HEK293 (cell line): ENCODE results near the gene VPS51.

Experiments
- ZNF223 ChIP-seq: fragments of 450-650 bp; formaldehyde crosslinking; IDR thresholded peaks from 2 replicates; pipeline ENCODE4 v1.5.1; 2016; ENCODE audit warnings: missing biosample characterization, missing genetic modification characterization
- ZNF248 ChIP-seq: fragments of 450-650 bp; formaldehyde crosslinking; IDR thresholded peaks from 2 replicates; pipeline ENCODE4 v1.5.1; 2017; ENCODE audit warnings: missing biosample characterization, missing genetic modification characterization
- TF ChIP-seq, protein P1 (sequence below): fragments of 450-650 bp; formaldehyde crosslinking; IDR thresholded peaks from 2 replicates; pipeline ENCODE4 v1.5.1; 2016; ENCODE audit warnings: missing biosample characterization, missing genetic modification characterization
- TF ChIP-seq, protein P2 (sequence below): fragments of 450-650 bp; formaldehyde crosslinking; optimal IDR thresholded peaks from 2 replicates; pipeline ENCODE3; 2016; ENCODE audit warnings: missing biosample characterization, mild to moderate bottlenecking, missing genetic modification characterization

DNA sequence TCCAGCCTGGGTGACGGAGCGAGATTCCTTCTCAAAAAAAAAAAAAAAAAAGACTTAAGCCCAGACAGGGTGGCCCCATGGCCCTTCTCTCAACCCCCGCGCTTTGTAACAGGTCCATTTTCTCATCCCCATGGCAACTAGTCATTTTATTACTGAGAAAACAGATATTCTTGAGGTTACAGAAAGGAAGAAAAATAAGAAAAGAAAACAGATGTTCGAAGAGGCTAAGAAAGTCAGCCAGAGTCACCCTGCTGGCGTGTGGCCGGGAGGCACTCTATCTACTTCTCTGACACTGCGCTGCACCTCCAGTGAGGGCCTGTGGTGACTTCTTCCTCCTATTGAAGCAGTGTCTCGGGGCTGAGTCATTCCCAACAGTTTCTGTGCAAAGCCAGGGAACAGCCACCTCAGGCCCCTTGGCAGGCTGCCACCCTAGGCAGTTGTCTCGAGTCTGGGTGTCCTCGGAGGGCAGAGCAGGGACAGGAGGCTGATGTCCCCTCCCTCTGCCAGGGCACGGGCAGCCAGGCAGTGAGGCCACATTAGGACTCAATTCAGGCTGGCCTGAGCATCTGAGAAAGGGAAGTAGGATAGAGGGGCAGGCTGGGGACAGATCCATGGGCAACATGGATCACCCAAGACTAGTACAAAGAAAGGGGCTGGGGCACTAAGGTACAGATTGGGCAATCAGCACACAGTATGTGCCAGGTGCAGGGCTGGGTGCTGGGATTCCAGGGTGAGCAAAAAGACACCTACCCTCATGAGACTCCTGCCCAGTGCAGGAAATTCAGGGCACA is 54.7 kb downstream of the VPS51 start:
- no peak for TF ChIP-seq ZNF248
- TF ChIP-seq ZNF223 (tag by site-specific recombination) = no peak
- TF ChIP-seq, protein P1, sequence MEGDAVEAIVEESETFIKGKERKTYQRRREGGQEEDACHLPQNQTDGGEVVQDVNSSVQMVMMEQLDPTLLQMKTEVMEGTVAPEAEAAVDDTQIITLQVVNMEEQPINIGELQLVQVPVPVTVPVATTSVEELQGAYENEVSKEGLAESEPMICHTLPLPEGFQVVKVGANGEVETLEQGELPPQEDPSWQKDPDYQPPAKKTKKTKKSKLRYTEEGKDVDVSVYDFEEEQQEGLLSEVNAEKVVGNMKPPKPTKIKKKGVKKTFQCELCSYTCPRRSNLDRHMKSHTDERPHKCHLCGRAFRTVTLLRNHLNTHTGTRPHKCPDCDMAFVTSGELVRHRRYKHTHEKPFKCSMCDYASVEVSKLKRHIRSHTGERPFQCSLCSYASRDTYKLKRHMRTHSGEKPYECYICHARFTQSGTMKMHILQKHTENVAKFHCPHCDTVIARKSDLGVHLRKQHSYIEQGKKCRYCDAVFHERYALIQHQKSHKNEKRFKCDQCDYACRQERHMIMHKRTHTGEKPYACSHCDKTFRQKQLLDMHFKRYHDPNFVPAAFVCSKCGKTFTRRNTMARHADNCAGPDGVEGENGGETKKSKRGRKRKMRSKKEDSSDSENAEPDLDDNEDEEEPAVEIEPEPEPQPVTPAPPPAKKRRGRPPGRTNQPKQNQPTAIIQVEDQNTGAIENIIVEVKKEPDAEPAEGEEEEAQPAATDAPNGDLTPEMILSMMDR = no peak
- TF ChIP-seq, protein P2, sequence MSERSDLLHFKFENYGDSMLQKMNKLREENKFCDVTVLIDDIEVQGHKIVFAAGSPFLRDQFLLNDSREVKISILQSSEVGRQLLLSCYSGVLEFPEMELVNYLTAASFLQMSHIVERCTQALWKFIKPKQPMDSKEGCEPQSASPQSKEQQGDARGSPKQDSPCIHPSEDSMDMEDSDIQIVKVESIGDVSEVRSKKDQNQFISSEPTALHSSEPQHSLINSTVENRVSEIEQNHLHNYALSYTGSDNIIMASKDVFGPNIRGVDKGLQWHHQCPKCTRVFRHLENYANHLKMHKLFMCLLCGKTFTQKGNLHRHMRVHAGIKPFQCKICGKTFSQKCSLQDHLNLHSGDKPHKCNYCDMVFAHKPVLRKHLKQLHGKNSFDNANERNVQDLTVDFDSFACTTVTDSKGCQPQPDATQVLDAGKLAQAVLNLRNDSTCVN (tag by site-specific recombination) = no peak
